A549 (cell line): ENCODE measurements around the gene CDH4. TPM values are rescaled to one million over a fixed set of nuclear protein-coding genes. Genes with fewer than 3 reads are reported as not detected.
A peak's percentile ranks its signal among the peaks of the same experiment; 100 is the strongest.

Source experiments
- ATAC-seq, 2 experiments: fragments of 200-7000 bp in 1 of 2; fragments of >200 bp in 1 of 2; cut with Nextera tagmentation in 1 of 2; cut with Tn5 transposase in 1 of 2; 3 replicates each; pipeline versions ENCODE4 v1.8.0 to v1.9.1; 2018 to 2020; ENCODE audit warnings: mild to moderate bottlenecking in 1 of 2, moderate library complexity in 1 of 2
- CTCF ChIA-PET: fragments of 300-600 bp; sonication (Branson Sonifier 250); formaldehyde crosslinking; extraction: SDS; loops from one replicate; lab custom pipeline; 2021; ENCODE audit warnings: antibody characterized with exemption, inconsistent platforms; lab: Yijun Ruan, JAX
- POLR2A ChIA-PET: fragments of 350-600 bp; formaldehyde crosslinking; extraction: SDS; loops from one replicate; lab custom pipeline; 2021; ENCODE audit warnings: antibody characterized with exemption, inconsistent platforms; lab: Yijun Ruan, JAX
- DNase-seq, 2 experiments: peaks; one replicate each; pipeline versions ENCODE4 v3.0.0 to v3.0.0-alpha.2; 2011 to 2016; ENCODE audit warnings: low read depth in 1 of 2, low spot score in 1 of 2
- FAIRE-seq: peaks from 2 replicates; lab custom pipeline; 2011; peaks lifted over from hg19 to GRCh38; lab: Jason Lieb, UNC
- H3K27ac ChIP-seq, 2 experiments: fragments of >200 bp; sonication (Bioruptor Twin); formaldehyde crosslinking; 3 replicates each; pipeline ENCODE4 v1.5.1; 2016 to 2017
- H3K4me1 ChIP-seq: fragments of >200 bp; sonication (Bioruptor Twin); formaldehyde crosslinking; 3 replicates; pipeline ENCODE4 v1.6.1; 2016
- H3K4me2 ChIP-seq: fragments of >200 bp; sonication (Bioruptor Twin); formaldehyde crosslinking; 3 replicates; pipeline ENCODE4 v1.6.1; 2016
- H3K4me3 ChIP-seq: fragments of >200 bp; sonication (Bioruptor Twin); formaldehyde crosslinking; 3 replicates; pipeline ENCODE4 v1.5.1; 2016
- H3K9me3 ChIP-seq: fragments of >200 bp; sonication (Bioruptor Twin); formaldehyde crosslinking; 3 replicates; pipeline ENCODE4 v1.6.1; 2016
- ATOH8 ChIP-seq: fragments of 250-450 bp; sonication (Bioruptor Pico); IDR thresholded peaks from 2 replicates; pipeline ENCODE4 v1.5.0; 2020; ENCODE audit warnings: low read depth, mild to moderate bottlenecking, moderate library complexity
- CBX8 ChIP-seq: fragments of 200-600 bp; sonication (generic); IDR thresholded peaks from 2 replicates; pipeline ENCODE4 v1.6.1; 2016
- CEBPB ChIP-seq, 2 experiments: fragments of >200 bp in 1 of 2; sonication (Bioruptor Twin) in 1 of 2; formaldehyde crosslinking in 1 of 2; IDR thresholded peaks; 2 replicates each; pipeline ENCODE4 v1.6.1; 2012 to 2016
- EP300 ChIP-seq, 2 experiments: fragments of >200 bp; sonication (Bioruptor Twin); formaldehyde crosslinking; IDR thresholded peaks; 2 replicates in 1 of 2; 3 replicates in 1 of 2; pipeline ENCODE4 v1.6.1; 2016 to 2017
- FOSB ChIP-seq: fragments of 250-450 bp; sonication (Bioruptor Pico); IDR thresholded peaks from 2 replicates; pipeline ENCODE4 v1.5.0; 2020; ENCODE audit warnings: mild to moderate bottlenecking, moderate library complexity
- FOXS1 ChIP-seq: fragments of 250-450 bp; sonication (Bioruptor Pico); IDR thresholded peaks from 2 replicates; pipeline ENCODE4 v1.5.0; 2020; ENCODE audit warnings: mild to moderate bottlenecking, moderate library complexity
- HES2 ChIP-seq: fragments of >200 bp; sonication (Bioruptor Twin); formaldehyde crosslinking; IDR thresholded peaks from 2 replicates; pipeline ENCODE4 v1.6.1; 2016
- JUNB ChIP-seq: fragments of >200 bp; sonication (Bioruptor Twin); formaldehyde crosslinking; IDR thresholded peaks from 2 replicates; pipeline ENCODE4 v1.6.1; 2016
- NR3C1 ChIP-seq: fragments of >200 bp; sonication (Bioruptor Twin); formaldehyde crosslinking; IDR thresholded peaks from 3 replicates; pipeline ENCODE4 v1.6.1; 2017
- POLR2A ChIP-seq: IDR thresholded peaks from 2 replicates; pipeline ENCODE4 v1.6.1; 2012; ENCODE audit warnings: mild to moderate bottlenecking, low read length
- RCOR1 ChIP-seq: fragments of 150-350 bp; IDR thresholded peaks from 2 replicates; pipeline ENCODE4 v1.6.1; 2014; ENCODE audit warnings: antibody characterized with exemption, low read length, low read depth
- REST ChIP-seq: fragments of 200-600 bp; sonication (generic); IDR thresholded peaks from 2 replicates; pipeline ENCODE4 v1.6.1; 2016; ENCODE audit warnings: antibody characterized with exemption, mild to moderate bottlenecking, moderate library complexity
- RFX5 ChIP-seq: fragments of 450-650 bp; IDR thresholded peaks from 2 replicates; pipeline ENCODE4 v1.7.1; 2014; ENCODE audit warnings: antibody characterized with exemption, mild to moderate bottlenecking, moderate library complexity
- SMC3 ChIP-seq: fragments of >200 bp; sonication (Bioruptor Twin); formaldehyde crosslinking; IDR thresholded peaks from 3 replicates; pipeline ENCODE4 v1.6.1; 2018; ENCODE audit warnings: inconsistent platforms
- ZFP36 ChIP-seq: fragments of 450-650 bp; IDR thresholded peaks from 2 replicates; pipeline ENCODE4 v1.6.1; 2014; ENCODE audit warnings: borderline replicate concordance; ENCODE audit not compliant: partially characterized antibody
- WGBS: methylation state at CpG from one replicate; pipeline ENCODE4 v1.1.6; 2017; ENCODE audit errors: missing lambda C conversion rate; 5-methylcytosine and 5-hydroxymethylcytosine counted together
- polyA plus RNA-seq, 4 experiments: library from polyadenylated mRNA; depleted of rRNA in 3 of 4; stranded (reverse); fragments of >200 nt; fragmentation: RNase III in 1 of 4; extraction: RNeasy Plus Mini Kit Qiagen cat#74134 plus additional on column Dnase treatment in 1 of 4; gene quantifications; 2 replicates in 3 of 4; 3 replicates in 1 of 4; pipeline ENCODE4 v1.2.3, GENCODE V29; 2011 to 2017
- TF ChIP-seq, protein P1 (sequence below): fragments of 250-450 bp; sonication (Bioruptor Pico); IDR thresholded peaks from 2 replicates; pipeline ENCODE4 v1.5.0; 2021; ENCODE audit warnings: mild to moderate bottlenecking, moderate library complexity, borderline replicate concordance
- TF ChIP-seq, protein P2 (sequence below): fragments of >200 bp; sonication (Bioruptor Twin); formaldehyde crosslinking; IDR thresholded peaks from 3 replicates; pipeline ENCODE4 v1.5.1; 2016

The CDH4 gene
- polyA plus RNA-seq, 2 of the 4 experiments (the other 2 are of a cell fraction): 3.4 to 10.3 TPM

- Histone ChIP-seq H3K4me3 (no peak overlapping the region), H3K27ac (no peak overlapping the region)
- POLR2A ChIA-PET: no interaction called here
- TF ChIP-seq CBX8: no peak
- TF ChIP-seq, protein P1, sequence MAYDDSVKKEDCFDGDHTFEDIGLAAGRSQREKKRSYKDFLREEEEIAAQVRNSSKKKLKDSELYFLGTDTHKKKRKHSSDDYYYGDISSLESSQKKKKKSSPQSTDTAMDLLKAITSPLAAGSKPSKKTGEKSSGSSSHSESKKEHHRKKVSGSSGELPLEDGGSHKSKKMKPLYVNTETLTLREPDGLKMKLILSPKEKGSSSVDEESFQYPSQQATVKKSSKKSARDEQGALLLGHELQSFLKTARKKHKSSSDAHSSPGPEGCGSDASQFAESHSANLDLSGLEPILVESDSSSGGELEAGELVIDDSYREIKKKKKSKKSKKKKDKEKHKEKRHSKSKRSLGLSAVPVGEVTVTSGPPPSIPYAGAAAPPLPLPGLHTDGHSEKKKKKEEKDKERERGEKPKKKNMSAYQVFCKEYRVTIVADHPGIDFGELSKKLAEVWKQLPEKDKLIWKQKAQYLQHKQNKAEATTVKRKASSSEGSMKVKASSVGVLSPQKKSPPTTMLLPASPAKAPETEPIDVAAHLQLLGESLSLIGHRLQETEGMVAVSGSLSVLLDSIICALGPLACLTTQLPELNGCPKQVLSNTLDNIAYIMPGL (CRISPR knock-in tag): no peak
- TF ChIP-seq FOSB (CRISPR knock-in tag): no peak
- no peak for TF ChIP-seq NR3C1
- TF ChIP-seq POLR2A: no peak
- TF ChIP-seq EP300 (IDR thresholded peaks at IDR 0.05): no peak
- no peak for TF ChIP-seq HES2
- no peak for TF ChIP-seq JUNB
- TF ChIP-seq ZFP36: no peak
- TF ChIP-seq CEBPB (IDR thresholded peaks at IDR 0.05): no peak
- TF ChIP-seq SMC3: no peak
- no peak for TF ChIP-seq FOXS1 (CRISPR knock-in tag)
- TF ChIP-seq RCOR1: no peak
- no peak for TF ChIP-seq ATOH8 (CRISPR knock-in tag)
- no peak for TF ChIP-seq RFX5
- TF ChIP-seq, all 56 proteins: peak for 0
- DNase-seq (no peak), FAIRE-seq (no peak), ATAC-seq (no peak)
- CTCF ChIA-PET: interaction anchor here (1.2 to 1.4 kb wide), 2 partner anchors 12 to 18 kb away, joined by 3 to 4 read pairs; no protein-coding TSS in a partner anchor
- no peaks in the 10 kb centered on the region for H3K4me1 ChIP-seq
- no peak overlapping the region for H3K4me2 ChIP-seq
- WGBS: 77% methylated on average over 13 of the region's 13 CpGs
- H3K9me3 ChIP-seq: no peaks in the 10 kb centered on the region
Measured at GRCh38 chr20:61524951-61525666, 273.0 kb downstream of the CDH4 start.

DNA sequence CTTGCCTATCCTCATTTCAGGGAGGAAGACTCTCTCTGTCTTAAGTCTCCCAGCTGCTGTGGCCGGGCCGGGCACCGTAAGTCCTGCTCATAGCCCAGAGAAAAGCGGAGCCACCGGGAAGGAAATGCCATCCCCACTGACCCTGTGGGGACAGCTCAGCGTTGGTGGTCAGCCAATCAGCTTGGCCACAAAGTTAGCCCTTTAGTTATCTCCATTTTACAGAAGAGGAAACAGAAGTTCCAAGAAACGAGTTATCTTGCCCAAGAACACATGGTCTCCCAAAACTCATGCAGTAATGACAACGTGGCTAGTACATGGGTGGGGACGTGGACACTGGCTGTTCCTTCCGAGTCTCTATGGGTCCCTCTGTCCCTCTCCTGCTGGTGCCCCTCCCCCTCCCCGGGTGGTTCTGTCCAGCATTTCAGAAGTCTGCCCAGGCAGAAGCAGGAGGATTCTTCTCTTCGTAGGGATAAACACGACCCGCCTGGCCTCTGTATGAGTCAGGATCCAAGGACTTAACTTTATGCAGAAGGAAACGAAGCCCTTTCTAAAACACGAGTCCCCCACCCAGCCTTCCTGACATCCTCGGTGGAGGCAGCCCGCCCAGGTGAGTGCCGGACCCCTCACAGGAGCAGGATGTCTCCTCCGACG, 273.8 kb downstream of the CDH4 start:
- H3K27ac ChIP-seq: no peak overlapping the region
- DNase-seq: no peak
- H3K9me3 ChIP-seq: no peaks in the 10 kb centered on the region
- ATAC-seq: no peak
- no peaks in the 10 kb centered on the region for H3K4me1 ChIP-seq
- TF ChIP-seq, protein P2, sequence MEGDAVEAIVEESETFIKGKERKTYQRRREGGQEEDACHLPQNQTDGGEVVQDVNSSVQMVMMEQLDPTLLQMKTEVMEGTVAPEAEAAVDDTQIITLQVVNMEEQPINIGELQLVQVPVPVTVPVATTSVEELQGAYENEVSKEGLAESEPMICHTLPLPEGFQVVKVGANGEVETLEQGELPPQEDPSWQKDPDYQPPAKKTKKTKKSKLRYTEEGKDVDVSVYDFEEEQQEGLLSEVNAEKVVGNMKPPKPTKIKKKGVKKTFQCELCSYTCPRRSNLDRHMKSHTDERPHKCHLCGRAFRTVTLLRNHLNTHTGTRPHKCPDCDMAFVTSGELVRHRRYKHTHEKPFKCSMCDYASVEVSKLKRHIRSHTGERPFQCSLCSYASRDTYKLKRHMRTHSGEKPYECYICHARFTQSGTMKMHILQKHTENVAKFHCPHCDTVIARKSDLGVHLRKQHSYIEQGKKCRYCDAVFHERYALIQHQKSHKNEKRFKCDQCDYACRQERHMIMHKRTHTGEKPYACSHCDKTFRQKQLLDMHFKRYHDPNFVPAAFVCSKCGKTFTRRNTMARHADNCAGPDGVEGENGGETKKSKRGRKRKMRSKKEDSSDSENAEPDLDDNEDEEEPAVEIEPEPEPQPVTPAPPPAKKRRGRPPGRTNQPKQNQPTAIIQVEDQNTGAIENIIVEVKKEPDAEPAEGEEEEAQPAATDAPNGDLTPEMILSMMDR: no peak
- TF ChIP-seq REST: peak; percentile 34; the same call in 1 of the 2 replicates
- TF ChIP-seq, all 56 proteins: peak for 1
- ChIA-PET POLR2A (no interaction called here), CTCF (no interaction called here)
- no peak overlapping the region for H3K4me2 ChIP-seq
- WGBS: 60% methylated on average over 21 of the region's 21 CpGs
- FAIRE-seq: no peak
- no peak overlapping the region for H3K4me3 ChIP-seq
